ENCODE measurements around the gene UBE2F.

DNA sequence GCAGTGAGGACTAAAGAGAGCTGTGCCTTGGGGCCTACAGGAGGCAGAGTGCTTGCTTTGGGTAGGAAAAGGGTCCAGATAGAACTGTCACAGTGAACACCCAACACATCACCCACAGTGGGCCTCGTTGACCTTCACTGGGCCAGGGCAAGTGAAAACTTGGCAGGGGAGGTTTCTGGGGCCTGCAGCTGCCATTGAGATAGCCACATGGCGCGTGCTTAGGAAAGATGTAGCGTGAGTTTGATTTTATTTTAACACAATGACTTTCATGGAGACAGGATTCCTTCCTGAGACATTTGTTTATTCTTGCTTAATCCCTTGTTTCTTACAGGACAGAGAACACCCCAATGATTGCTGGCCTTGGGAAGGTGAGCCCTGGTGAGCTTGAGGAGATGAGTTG lies 124.1 kb downstream of the UBE2F start:
- TF ChIP-seq, protein P1, sequence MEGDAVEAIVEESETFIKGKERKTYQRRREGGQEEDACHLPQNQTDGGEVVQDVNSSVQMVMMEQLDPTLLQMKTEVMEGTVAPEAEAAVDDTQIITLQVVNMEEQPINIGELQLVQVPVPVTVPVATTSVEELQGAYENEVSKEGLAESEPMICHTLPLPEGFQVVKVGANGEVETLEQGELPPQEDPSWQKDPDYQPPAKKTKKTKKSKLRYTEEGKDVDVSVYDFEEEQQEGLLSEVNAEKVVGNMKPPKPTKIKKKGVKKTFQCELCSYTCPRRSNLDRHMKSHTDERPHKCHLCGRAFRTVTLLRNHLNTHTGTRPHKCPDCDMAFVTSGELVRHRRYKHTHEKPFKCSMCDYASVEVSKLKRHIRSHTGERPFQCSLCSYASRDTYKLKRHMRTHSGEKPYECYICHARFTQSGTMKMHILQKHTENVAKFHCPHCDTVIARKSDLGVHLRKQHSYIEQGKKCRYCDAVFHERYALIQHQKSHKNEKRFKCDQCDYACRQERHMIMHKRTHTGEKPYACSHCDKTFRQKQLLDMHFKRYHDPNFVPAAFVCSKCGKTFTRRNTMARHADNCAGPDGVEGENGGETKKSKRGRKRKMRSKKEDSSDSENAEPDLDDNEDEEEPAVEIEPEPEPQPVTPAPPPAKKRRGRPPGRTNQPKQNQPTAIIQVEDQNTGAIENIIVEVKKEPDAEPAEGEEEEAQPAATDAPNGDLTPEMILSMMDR (conservative IDR thresholded peaks at IDR 0.05; ENCODE audit: low read length) = no peak
- no peak for TF ChIP-seq EZH2phosphoT487 (IDR thresholded peaks at IDR 0.05; ENCODE audit: borderline replicate concordance, low read depth, low read length)
